ENCODE results near the gene MRPS30.
"Not testable (repeated sequence)": the region's sequence is repeated elsewhere in the genome, so short reads cannot be mapped to it uniquely, and the experiment has no call there.

- TF ChIP-seq POLR2A, POLR2AphosphoS5 (IDR thresholded peaks at IDR 0.05): not testable (repeated sequence)
These were observed 36.4 kb upstream of the MRPS30 start for GRCh38 chr5:44772397-44772796.

All from breast epithelium (tissue), 3 donors.